KOPT-K1 (cell line): ENCODE data around the gene ERBIN.
"Not testable (repeated sequence)": the region's sequence is repeated elsewhere in the genome, so short reads cannot be mapped to it uniquely, and the experiment has no call there.

Experiments
- H3K27ac ChIP-seq: fragments of 200-600 bp; sonication (generic); 2 replicates; pipeline ENCODE4 v1.5.1; 2016; ENCODE audit warnings: antibody characterized with exemption, mild to moderate bottlenecking, low read depth, low read length; ENCODE audit not compliant: poor library complexity, severe bottlenecking
- H3K36me3 ChIP-seq: fragments of 200-600 bp; sonication (generic); 2 replicates; pipeline ENCODE4 v1.5.1; 2017; ENCODE audit warnings: antibody characterized with exemption, mild to moderate bottlenecking, low read length, moderate library complexity; ENCODE audit not compliant: insufficient read depth
- H3K9me3 ChIP-seq: fragments of 200-600 bp; sonication (generic); 2 replicates; pipeline ENCODE4 v1.5.1; 2017; ENCODE audit warnings: antibody characterized with exemption, low read length, mild to moderate bottlenecking; ENCODE audit not compliant: insufficient read depth, poor library complexity, severe bottlenecking

ERBIN gene

GRCh38 chr5:65928860-65929259 is 2.5 kb downstream of the ERBIN start:
- Histone ChIP-seq H3K9me3 (no peaks in the 10 kb centered on the region), H3K27ac (peak overlapping the region; percentile 98), H3K36me3 (peaks cover 10% of the 10 kb centered on the region)

- Histone ChIP-seq H3K9me3 (no peaks in the 10 kb centered on the region), H3K36me3 (peaks cover 16% of the 10 kb centered on the region), H3K27ac (no peak overlapping the region)
Observed at GRCh38 chr5:65932676-65933075, 6.3 kb downstream of the ERBIN start.

- Histone ChIP-seq H3K36me3 (peaks cover 19% of the 10 kb centered on the region), H3K27ac (no peak overlapping the region), H3K9me3 (peaks cover 6% of the 10 kb centered on the region)
Observed at GRCh38 chr5:65933295-65933694, 6.9 kb downstream of the ERBIN start.

- H3K9me3 ChIP-seq, result peaks cover 18% of the 10 kb centered on the region
Observed at GRCh38 chr5:65938256-65938655, 11.9 kb downstream of the ERBIN start.

GRCh38 chr5:65943771-65944170 is 17.4 kb downstream of the ERBIN start:
- Histone ChIP-seq H3K27ac (no peak overlapping the region), H3K36me3 (peaks cover 44% of the 10 kb centered on the region)

More at GRCh38 chr5:65938256-65938655, 11.9 kb downstream of the ERBIN start:
- Histone ChIP-seq H3K36me3 (peaks cover 26% of the 10 kb centered on the region), H3K27ac (no peak overlapping the region)

GRCh38 chr5:65946198-65946745 is 19.9 kb downstream of the ERBIN start:
- no peak overlapping the region for H3K27ac ChIP-seq
- H3K9me3 ChIP-seq, result peaks cover 18% of the 10 kb centered on the region
- peaks cover 44% of the 10 kb centered on the region for H3K36me3 ChIP-seq

More at GRCh38 chr5:65943771-65944170, 17.4 kb downstream of the ERBIN start:
- peaks cover 14% of the 10 kb centered on the region for H3K9me3 ChIP-seq

GRCh38 chr5:65948115-65948747 is 21.9 kb downstream of the ERBIN start:
- peaks cover 27% of the 10 kb centered on the region for H3K9me3 ChIP-seq
- H3K36me3 ChIP-seq, result peaks cover 41% of the 10 kb centered on the region
- H3K27ac ChIP-seq, result no peak overlapping the region

GRCh38 chr5:65951330-65951729 is 25.0 kb downstream of the ERBIN start:
- Histone ChIP-seq H3K27ac (no peak overlapping the region), H3K36me3 (peaks cover 18% of the 10 kb centered on the region)

GRCh38 chr5:65952259-65952658 is 25.9 kb downstream of the ERBIN start:
- Histone ChIP-seq H3K36me3 (peaks cover 22% of the 10 kb centered on the region), H3K27ac (no peak overlapping the region), H3K9me3 (peaks cover 42% of the 10 kb centered on the region)

More at GRCh38 chr5:65951330-65951729, 25.0 kb downstream of the ERBIN start:
- peaks cover 35% of the 10 kb centered on the region for H3K9me3 ChIP-seq

GRCh38 chr5:65954200-65954599 is 27.8 kb downstream of the ERBIN start:
- no peak overlapping the region for H3K27ac ChIP-seq
- H3K36me3 ChIP-seq, result peaks cover 12% of the 10 kb centered on the region
- peaks cover 46% of the 10 kb centered on the region for H3K9me3 ChIP-seq

- peaks cover 7% of the 10 kb centered on the region for H3K36me3 ChIP-seq
- H3K9me3 ChIP-seq, result peaks cover 40% of the 10 kb centered on the region
- no peak overlapping the region for H3K27ac ChIP-seq
Observed at GRCh38 chr5:65955746-65956145, 29.4 kb downstream of the ERBIN start.

GRCh38 chr5:65957703-65958102 is 31.3 kb downstream of the ERBIN start:
- H3K9me3 ChIP-seq, result peaks cover 30% of the 10 kb centered on the region
- not testable (repeated sequence) for H3K27ac ChIP-seq, H3K36me3 ChIP-seq

GRCh38 chr5:65961633-65962032 is 35.3 kb downstream of the ERBIN start:
- Histone ChIP-seq H3K9me3 (peaks cover 9% of the 10 kb centered on the region), H3K36me3 (peaks cover 4% of the 10 kb centered on the region), H3K27ac (no peak overlapping the region)

GRCh38 chr5:65967288-65968066 is 41.1 kb downstream of the ERBIN start:
- Histone ChIP-seq H3K27ac (no peak overlapping the region), H3K9me3 (no peaks in the 10 kb centered on the region), H3K36me3 (no peaks in the 10 kb centered on the region)

GRCh38 chr5:65969539-65970393 is 43.4 kb downstream of the ERBIN start:
- Histone ChIP-seq H3K9me3 (peaks cover 13% of the 10 kb centered on the region), H3K36me3 (peaks cover 5% of the 10 kb centered on the region; the same call in 1 of the 2 replicates), H3K27ac (no peak overlapping the region)
